Duodenal mucosa (tissue), 2 donors: ENCODE data around the gene CYP3A7.
"Not testable (repeated sequence)": the region's sequence is repeated elsewhere in the genome, so short reads cannot be mapped to it uniquely, and the experiment has no call there.

Experiments used
- H3K27ac ChIP-seq: one replicate; pipeline ENCODE4 v1.7.0; 2013; ENCODE audit warnings: low read depth, low read length
- H3K27me3 ChIP-seq, 2 donors: one replicate each; pipeline ENCODE4 v1.7.0; 2013; ENCODE audit warnings: low read length in 2 of 2, control low read depth in 1 of 2; ENCODE audit not compliant: insufficient read depth in 2 of 2, control insufficient read depth in 1 of 2
- H3K36me3 ChIP-seq, 2 donors: one replicate each; pipeline ENCODE4 v1.7.0; 2013; ENCODE audit warnings: low read length in 2 of 2, control low read depth in 1 of 2; ENCODE audit not compliant: insufficient read depth in 2 of 2, control insufficient read depth in 1 of 2
- H3K4me1 ChIP-seq, 2 donors: one replicate each; pipeline ENCODE4 v1.7.0; 2013; ENCODE audit warnings: low read length in 2 of 2, control low read depth in 1 of 2; ENCODE audit not compliant: insufficient read depth in 2 of 2, control insufficient read depth in 1 of 2
- H3K4me3 ChIP-seq, 2 donors: one replicate each; pipeline ENCODE4 v1.7.0; 2013; ENCODE audit warnings: low read length in 2 of 2, low read depth in 1 of 2
- H3K9ac ChIP-seq, 2 donors: one replicate each; pipeline ENCODE4 v1.7.0; 2013; ENCODE audit warnings: low read length in 2 of 2, low read depth in 1 of 2
- H3K9me3 ChIP-seq, 2 donors: one replicate each; pipeline ENCODE4 v1.7.0; 2013; ENCODE audit warnings: low read length in 2 of 2, control low read depth in 1 of 2; ENCODE audit not compliant: control insufficient read depth in 1 of 2

The CYP3A7 gene

DNA sequence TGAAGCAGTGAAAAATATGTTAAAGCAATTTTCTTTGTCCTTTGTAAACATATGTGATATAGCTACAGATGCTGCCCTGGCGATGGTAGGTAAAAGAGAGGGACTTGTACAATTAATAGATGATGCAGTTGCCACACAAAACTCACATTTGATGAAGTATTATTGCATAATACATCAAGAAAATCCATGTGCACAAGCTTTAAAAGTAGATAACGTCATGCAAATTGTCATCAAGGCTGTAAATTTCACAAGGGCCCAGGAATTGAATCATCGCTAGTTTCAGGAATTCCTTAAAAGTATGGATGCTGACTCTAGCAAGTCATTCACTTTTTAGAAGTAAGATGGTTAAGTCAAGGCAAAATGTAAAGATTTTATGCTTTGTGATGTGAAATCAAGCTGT is 65.2 kb downstream of the CYP3A7 start:
- no peaks in the 10 kb centered on the region for H3K9me3 ChIP-seq
- no peak overlapping the region for H3K4me3 ChIP-seq
- no peaks in the 10 kb centered on the region for H3K27me3 ChIP-seq
- H3K27ac ChIP-seq = no peak overlapping the region
- peaks cover 34 to 86% of the 10 kb centered on the region in 2 donors for H3K36me3 ChIP-seq
- H3K4me1 ChIP-seq = peaks cover 10 to 11% of the 10 kb centered on the region in 2 donors
- no peak overlapping the region for H3K9ac ChIP-seq

DNA sequence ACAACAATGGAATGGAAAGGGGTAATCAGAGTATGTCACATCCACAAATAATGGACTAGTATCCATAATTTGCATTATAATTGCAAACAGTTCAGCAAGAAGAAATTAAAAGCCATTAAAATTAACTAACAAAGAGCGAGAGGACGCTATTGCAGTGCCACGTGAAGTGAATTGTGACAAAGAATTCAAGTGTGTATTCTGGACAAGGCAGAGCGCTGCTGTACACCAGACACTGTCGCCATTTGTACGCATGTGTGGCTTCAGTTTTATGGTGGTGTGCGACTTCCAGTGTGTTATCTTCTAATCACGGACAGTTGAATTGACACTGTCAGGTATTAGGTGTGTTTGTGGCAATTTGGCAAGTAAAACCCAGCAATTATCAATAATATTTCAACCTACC is 66.5 kb downstream of the CYP3A7 start:
- Histone ChIP-seq H3K36me3 (peaks cover 39 to 86% of the 10 kb centered on the region in 2 donors), H3K9me3 (no peaks in the 10 kb centered on the region), H3K4me3 (no peak overlapping the region), H3K27ac (no peak overlapping the region), H3K4me1 (peaks cover 5 to 8% of the 10 kb centered on the region in 2 donors), H3K9ac (no peak overlapping the region), H3K27me3 (no peaks in the 10 kb centered on the region)

DNA sequence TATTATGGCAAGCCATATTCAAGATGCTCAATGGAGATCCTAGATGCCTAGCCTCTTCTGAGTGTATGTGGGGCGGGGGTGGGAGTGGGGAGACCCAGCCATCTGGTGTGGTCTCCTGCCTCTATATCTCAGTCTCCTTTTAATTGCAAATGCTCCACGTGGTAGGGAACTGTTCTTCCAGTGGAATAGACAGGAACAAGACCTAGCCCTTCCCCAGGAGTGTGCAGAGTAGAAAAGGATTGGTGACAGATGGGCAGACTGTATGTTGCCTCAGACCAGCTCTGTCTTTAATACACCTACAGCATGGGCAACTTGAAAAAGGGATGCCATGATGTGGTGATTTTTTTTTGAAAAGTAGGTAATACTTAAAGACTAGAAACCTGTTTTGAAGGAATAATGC is 67.8 kb downstream of the CYP3A7 start:
- Histone ChIP-seq H3K27me3 (no peaks in the 10 kb centered on the region), H3K36me3 (peaks cover 52 to 86% of the 10 kb centered on the region in 2 donors), H3K9ac (no peak overlapping the region), H3K27ac (no peak overlapping the region), H3K4me3 (no peak overlapping the region), H3K9me3 (no peaks in the 10 kb centered on the region), H3K4me1 (no peaks in the 10 kb centered on the region)

DNA sequence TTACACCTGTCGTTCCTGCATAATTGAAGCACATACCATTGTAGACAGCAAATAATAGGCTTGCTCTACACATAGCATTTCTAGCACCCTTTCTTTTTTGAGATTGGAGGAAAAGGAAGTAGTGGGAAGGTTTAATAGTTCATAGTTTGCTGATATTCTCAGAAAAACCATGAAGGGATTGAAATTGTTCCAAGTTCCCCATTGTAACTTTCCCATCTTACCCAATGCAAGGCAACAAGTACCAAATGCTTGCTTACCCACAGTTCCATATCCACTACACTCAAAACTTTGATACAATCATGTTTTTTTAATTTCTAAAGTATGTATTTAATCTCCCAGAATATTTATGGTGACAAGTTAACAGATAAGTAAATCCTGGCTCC is 69.0 kb downstream of the CYP3A7 start:
- Histone ChIP-seq H3K27ac (no peak overlapping the region), H3K36me3 (peaks cover 56 to 89% of the 10 kb centered on the region in 2 donors), H3K27me3 (no peaks in the 10 kb centered on the region), H3K9ac (no peak overlapping the region), H3K4me1 (no peaks in the 10 kb centered on the region), H3K9me3 (peaks cover 0 to 5% of the 10 kb centered on the region in 2 donors), H3K4me3 (no peak overlapping the region)

DNA sequence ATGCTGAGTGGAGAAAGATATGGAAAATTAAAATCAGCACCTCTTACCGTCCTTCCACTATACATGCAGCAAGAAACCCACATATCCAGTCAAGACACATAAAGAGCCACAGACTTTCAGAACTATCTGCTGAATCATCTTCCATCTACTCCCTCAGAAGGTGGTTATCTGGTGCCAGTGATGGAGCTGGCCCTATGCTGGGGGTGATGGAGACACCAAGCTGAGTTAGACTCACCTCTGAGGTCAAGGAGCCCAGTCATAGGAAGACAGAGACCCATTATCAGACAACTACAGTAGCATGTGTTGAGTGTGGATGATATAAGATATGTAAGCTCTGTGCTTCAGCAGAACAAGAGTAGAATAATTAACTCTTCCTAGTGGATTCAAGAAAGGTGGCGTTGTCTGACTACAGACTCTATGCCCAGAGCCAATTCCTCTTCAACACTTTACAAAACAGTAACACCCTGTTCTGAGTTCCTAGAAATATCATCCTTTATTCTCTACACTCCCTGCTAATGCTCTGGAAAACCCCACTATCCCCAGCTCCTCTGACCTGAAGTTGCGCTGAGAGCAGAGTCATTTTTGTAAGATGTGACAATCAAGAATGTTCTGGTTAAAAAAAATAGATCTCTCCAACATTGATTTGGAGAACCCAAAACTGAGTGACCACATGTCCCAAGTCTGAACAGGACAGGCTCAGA is 69.5 kb downstream of the CYP3A7 start:
- Histone ChIP-seq H3K4me3 (no peak overlapping the region), H3K9ac (no peak overlapping the region), H3K27me3 (no peaks in the 10 kb centered on the region), H3K9me3 (peaks cover 0 to 10% of the 10 kb centered on the region in 2 donors), H3K27ac (no peak overlapping the region), H3K36me3 (peaks cover 61 to 91% of the 10 kb centered on the region in 2 donors), H3K4me1 (no peaks in the 10 kb centered on the region)

DNA sequence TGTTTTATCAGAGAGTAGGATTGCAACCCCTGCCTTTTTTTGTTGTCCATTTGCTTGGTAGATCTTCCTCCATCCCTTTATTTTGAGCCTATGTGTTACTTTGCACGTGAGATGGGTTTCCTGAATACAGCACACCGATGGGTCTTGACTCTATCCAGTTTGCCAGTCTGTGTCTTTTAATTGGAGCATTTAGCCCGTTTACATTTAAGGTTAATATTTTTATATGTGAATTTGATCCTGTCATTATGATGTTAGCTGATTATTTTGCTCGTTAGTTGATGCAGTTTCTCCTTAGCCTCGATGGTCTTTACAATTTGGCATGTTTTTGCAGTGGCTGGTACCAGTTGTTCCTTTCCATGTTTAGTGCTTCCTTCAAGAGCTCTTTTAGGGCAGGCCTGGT is 77.1 kb downstream of the CYP3A7 start:
- H3K27me3 ChIP-seq, H3K4me1 ChIP-seq, H3K27ac ChIP-seq, H3K4me3 ChIP-seq, H3K9ac ChIP-seq: not testable (repeated sequence)
- peaks cover 0 to 10% of the 10 kb centered on the region in 2 donors for H3K9me3 ChIP-seq
- H3K36me3 ChIP-seq = peaks cover 31 to 38% of the 10 kb centered on the region in 2 donors
